BJ (cell line): ENCODE results near the gene ITGA2B. TPM values are rescaled to one million over a fixed set of nuclear protein-coding genes. Genes with fewer than 3 reads are reported as not detected.

ENCODE experiments used
- CTCF ChIA-PET: fragments of 350-600 bp; formaldehyde crosslinking; extraction: SDS; loops from one replicate; lab custom pipeline; 2021; ENCODE audit warnings: antibody characterized with exemption, inconsistent platforms; lab: Yijun Ruan, JAX
- POLR2A ChIA-PET: fragments of 300-600 bp; sonication (Branson Sonifier 250); formaldehyde crosslinking; extraction: SDS; loops from one replicate; lab custom pipeline; 2021; ENCODE audit warnings: antibody characterized with exemption; lab: Charles Lee
- DNase-seq: peaks from one replicate; pipeline ENCODE4 v3.0.0-alpha.2; 2011; ENCODE audit warnings: low read depth
- H3K27me3 ChIP-seq: 2 replicates; pipeline ENCODE4 v1.6.0; 2011; ENCODE audit warnings: low read length; ENCODE audit not compliant: control insufficient read depth, insufficient read depth
- H3K36me3 ChIP-seq: 2 replicates; pipeline ENCODE4 v1.5.1; 2011; ENCODE audit warnings: low read length; ENCODE audit not compliant: control insufficient read depth, insufficient read depth
- H3K4me3 ChIP-seq: 2 replicates; pipeline ENCODE4 v1.5.1; 2011; ENCODE audit warnings: low read depth, mild to moderate bottlenecking, control low read depth, low read length
- polyA plus RNA-seq: library from polyadenylated mRNA; depleted of rRNA; stranded (reverse); fragments of >200 nt; gene quantifications from 2 replicates; pipeline ENCODE4 v1.2.3, GENCODE V29; 2011
- TF ChIP-seq, protein P1 (sequence below): IDR thresholded peaks from 2 replicates; pipeline ENCODE4 v1.5.1; 2011; ENCODE audit warnings: low read depth, mild to moderate bottlenecking, control low read depth, inconsistent platforms, low read length, moderate library complexity; ENCODE audit not compliant: insufficient read depth

ITGA2B gene
- polyA plus RNA-seq, 1 experiment, result 0.11 TPM

DNA sequence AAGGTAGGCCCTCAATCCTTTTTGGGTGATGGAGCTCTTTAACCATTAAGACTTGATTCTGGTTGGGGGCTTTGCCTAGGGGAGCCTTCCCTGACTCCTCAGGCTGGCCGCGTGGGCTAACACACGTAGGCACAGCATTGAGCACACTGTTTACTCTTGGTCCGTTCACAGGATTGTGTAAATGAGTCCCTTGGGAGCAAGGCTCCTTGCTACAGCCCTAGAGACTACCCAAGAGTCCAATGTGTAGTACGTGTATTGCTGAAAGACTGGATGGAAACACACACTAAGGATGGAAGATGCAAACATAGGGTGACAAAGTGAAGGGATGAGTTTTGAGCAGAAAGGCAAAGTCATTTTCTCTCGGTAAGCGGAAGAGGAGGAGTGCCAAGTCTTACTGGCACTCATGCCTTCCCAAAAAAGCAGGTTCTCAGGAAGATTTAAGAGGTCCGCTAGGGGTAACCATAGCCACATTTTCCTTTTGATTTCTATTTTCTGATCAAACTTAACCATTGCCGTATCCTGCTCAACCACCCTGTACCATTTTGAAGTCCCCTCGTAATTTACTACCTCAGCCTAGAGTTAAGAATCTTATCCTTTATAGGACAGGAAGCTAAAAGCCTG, 911 bp upstream of the ITGA2B start:
- TF ChIP-seq, protein P1, sequence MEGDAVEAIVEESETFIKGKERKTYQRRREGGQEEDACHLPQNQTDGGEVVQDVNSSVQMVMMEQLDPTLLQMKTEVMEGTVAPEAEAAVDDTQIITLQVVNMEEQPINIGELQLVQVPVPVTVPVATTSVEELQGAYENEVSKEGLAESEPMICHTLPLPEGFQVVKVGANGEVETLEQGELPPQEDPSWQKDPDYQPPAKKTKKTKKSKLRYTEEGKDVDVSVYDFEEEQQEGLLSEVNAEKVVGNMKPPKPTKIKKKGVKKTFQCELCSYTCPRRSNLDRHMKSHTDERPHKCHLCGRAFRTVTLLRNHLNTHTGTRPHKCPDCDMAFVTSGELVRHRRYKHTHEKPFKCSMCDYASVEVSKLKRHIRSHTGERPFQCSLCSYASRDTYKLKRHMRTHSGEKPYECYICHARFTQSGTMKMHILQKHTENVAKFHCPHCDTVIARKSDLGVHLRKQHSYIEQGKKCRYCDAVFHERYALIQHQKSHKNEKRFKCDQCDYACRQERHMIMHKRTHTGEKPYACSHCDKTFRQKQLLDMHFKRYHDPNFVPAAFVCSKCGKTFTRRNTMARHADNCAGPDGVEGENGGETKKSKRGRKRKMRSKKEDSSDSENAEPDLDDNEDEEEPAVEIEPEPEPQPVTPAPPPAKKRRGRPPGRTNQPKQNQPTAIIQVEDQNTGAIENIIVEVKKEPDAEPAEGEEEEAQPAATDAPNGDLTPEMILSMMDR, result no peak
- Histone ChIP-seq H3K36me3 (no peaks in the 10 kb centered on the region), H3K27me3 (no peaks in the 10 kb centered on the region), H3K4me3 (no peak overlapping the region)
- no peak for DNase-seq
- ChIA-PET POLR2A (no interaction called here), CTCF (interaction anchor here (0.7 to 1.4 kb wide), 5 partner anchors 10 to 133 kb away, joined by 3 to 4 read pairs (median 3); no protein-coding TSS in a partner anchor)

DNA sequence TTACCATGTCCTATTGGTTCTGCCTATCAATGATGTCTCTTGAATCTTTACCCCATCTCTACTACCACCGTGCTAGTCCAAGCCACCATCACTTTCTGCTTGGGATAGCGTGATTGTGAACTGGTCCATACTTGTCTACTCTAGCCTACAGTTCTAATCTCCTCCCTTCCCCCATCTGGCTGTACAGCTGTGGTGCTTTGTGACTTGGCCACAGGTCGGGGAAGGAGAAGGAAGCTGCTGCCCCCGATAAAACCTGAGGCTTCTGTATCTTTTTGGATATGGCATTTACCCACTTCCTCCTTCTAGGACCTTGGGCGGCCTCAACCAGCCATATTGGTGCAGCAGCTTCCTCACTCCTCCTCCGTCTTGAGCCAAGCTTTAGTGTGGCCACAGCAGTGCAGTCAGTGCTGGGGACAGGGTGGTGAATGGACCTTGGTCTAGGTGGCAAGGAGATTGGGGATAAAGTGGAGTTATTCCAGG, 314 bp upstream of the ITGA2B start:
- Histone ChIP-seq H3K4me3 (no peak overlapping the region), H3K27me3 (peaks cover 2% of the 10 kb centered on the region; the same call in 1 of the 2 replicates), H3K36me3 (no peaks in the 10 kb centered on the region)
- TF ChIP-seq, protein P1, result no peak
- CTCF ChIA-PET, result interaction anchor here (0.7 to 1.4 kb wide), 5 partner anchors 9 to 133 kb away, joined by 3 to 4 read pairs (median 3); no protein-coding TSS in a partner anchor
- no peak for DNase-seq
- POLR2A ChIA-PET, result no interaction called here

GRCh38 chr17:44387804-44388203, 1.6 kb downstream of the ITGA2B start:
- DNase-seq, result no peak
- H3K4me3 ChIP-seq, result no peak overlapping the region
- TF ChIP-seq, protein P1, result no peak
- no peaks in the 10 kb centered on the region for H3K36me3 ChIP-seq
- peaks cover 10% of the 10 kb centered on the region for H3K27me3 ChIP-seq
- CTCF ChIA-PET, result no interaction called here
- POLR2A ChIA-PET, result no interaction called here

DNA sequence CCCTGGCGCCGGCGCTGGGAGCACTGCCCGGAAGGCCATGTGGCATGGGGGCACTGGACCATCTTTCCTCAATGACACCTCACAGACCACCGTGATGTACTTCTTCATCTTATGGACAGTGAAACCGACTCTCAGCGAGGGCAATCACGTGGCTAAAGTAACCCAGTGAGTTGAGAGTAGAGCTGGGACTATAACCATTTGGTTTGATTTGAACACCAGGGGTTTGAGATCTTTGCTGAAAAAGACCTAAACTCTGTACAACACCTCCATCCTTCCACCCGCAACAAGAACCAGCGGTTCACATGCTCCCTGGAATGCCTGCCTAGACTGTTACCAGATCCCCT, 3.3 kb downstream of the ITGA2B start:
- ChIA-PET CTCF (interaction anchor here (0.7 to 2.5 kb wide), 8 partner anchors 10 to 137 kb away, joined by 3 to 11 read pairs (median 4); partner anchors contain the start of gene FAM171A2), POLR2A (no interaction called here)
- DNase-seq, result no peak
- Histone ChIP-seq H3K36me3 (no peaks in the 10 kb centered on the region), H3K4me3 (no peak overlapping the region), H3K27me3 (peaks cover 10% of the 10 kb centered on the region)
- TF ChIP-seq, protein P1, result no peak

GRCh38 chr17:44385287-44386181, 3.9 kb downstream of the ITGA2B start:
- Histone ChIP-seq H3K36me3 (no peaks in the 10 kb centered on the region), H3K4me3 (peak overlapping the region; percentile 53), H3K27me3 (peaks cover 10% of the 10 kb centered on the region)
- DNase-seq, result peak; percentile 13
- TF ChIP-seq, protein P1, result peak; percentile 42
- ChIA-PET POLR2A (interaction anchor here (0.8 kb wide), 1 partner anchor 138 kb away, joined by 3 read pairs; no protein-coding TSS in a partner anchor), CTCF (interaction anchor here (0.5 to 2.5 kb wide), 10 partner anchors 9 to 138 kb away, joined by 3 to 11 read pairs (median 4); partner anchors contain the start of gene FAM171A2)
